GM19328 (cell line): ENCODE results near the gene AJUBA.
"Not testable (repeated sequence)": the region's sequence is repeated elsewhere in the genome, so short reads cannot be mapped to it uniquely, and the experiment has no call there.

ENCODE experiments used
- ATAC-seq: cut with Tn5 transposase; IDR thresholded peaks from one replicate; pipeline ENCODE4 v1.9.1; 2021; ENCODE audit warnings: mild to moderate bottlenecking, moderate library complexity; ENCODE audit not compliant: unreplicated experiment

The AJUBA gene

DNA sequence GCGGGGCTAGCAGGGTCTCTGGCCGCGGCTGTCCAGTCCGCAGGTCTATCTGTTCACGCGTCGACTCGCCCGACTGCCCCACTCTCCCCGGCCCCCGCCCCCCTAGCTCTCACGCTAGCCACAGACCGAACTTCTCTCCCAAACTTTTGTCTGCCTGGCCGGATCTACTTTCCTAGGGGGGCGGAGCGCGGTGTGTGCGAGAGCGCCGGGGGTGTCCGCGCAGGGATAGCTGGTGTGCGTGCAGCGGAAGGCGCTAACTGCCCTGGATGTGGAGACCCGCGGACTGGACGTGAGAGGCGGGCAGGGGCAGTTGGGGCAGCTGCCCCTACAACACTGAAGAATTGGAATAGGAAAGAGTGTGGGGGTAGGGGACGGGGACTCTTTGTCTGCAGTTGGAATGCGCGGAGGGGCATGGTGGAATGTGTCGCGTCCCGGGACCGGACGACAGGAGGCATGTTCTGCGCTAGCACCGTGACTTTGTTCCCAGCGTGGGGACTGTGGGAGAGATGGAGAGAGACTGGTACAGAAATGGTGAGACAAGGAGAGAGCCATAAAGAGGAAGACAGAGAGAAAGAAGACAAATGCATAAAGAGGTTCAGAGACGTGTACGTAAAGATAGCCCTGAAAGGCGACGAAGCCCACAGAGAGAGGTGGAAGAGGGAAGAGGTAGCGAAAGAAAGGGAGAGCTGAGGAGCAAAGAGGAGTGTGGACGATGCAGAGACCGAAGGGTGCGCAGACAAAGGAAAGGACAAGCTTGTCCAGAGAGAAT is at the start of gene AJUBA:
TSS of gene AJUBA (minus strand) at position 75 of the 769 bp plus-strand sequence. CDS start 285 bp downstream, outside the sequence.
- no peak for ATAC-seq

DNA sequence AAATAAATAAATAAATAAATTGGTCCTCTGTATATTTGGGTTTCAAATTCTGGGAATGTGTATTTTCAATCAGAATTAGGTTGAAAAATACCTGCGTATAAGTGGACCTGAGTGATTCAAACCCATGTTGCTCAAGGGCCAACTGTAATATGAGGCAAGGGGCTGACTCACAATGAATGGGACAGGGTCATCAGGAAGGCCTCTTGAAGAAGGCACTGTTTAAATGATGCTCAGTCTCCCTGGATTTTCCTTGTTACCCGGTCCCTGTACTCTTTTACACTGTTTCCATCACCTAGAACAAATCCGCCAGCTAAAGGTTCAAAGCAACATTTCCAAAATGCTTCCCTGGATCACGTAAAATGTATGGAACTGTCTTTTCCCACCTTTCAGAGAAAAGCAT is 48.6 kb upstream of the AJUBA start:
- no peak for ATAC-seq

DNA sequence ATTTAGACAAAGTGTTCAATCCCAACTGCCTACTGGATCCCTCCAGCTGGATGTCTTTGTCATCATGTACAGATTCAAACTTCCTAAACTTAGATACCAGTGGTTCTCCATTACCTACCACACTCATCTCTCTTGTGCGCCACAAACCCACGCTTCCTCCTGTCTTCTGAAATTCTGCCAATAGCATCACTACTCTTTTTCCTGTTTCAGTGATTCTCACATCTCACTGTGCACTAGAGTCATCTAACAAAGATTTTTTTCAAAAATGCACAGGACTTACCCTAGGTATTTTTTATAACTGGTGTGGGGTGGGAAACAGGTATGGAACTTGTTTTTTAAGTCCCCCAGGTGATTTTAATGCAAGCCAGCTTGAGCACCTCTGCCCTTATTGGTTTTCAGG is 46.4 kb upstream of the AJUBA start:
- ATAC-seq = no peak

DNA sequence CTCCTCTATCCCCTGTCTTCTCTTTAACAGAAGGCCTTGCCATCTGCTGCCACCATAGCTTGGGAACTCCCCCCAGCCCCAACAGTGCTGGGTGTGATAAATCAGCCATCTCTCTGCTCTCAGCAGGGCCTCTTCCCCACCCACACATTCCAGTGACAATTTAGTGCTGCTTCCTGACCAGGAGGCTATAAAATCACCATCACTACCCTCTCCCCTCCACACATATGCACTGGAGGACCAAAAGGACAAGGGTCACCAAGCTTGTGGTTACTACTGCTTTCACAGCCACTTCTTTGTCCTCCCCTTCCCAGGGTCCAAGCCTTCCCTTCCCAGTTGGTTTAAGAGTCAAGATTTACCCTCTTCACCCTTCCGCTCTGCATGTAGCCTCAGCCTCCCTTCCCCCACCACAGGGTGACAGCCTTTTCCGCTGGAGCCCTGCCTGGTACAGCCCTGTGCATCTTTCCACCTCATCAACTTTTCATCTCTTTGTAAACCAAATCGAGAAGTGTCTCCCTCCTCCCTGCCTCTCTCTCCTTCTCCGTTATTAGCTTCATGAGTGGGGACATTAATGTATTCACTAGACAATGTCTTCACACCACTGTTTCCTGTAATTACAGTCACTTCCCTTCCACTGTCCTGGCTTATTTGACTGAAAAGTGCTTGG is 42.9 kb upstream of the AJUBA start:
- ATAC-seq = no peak

DNA sequence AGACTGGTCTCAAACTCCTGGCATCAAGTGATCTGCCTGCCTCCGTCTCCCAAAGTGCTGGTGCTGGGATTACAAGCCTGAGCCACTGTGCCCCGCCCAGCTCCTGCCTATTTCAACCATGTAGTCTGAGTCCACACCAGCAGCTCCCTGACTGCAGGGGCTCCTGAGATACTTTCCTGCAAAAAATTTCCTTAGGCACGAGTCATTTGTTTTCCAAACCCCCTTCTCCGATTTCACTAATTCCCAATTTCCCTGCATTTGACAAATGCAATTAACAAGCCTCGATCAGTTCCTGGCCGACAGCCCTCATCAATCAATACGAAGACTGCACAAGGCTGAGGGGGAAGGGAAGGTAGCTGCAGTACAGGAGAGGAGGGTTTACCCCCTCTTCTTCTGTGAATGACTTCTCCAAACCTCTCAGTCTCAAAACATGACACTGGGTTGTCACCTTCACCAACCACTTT is 42.3 kb upstream of the AJUBA start:
- no peak for ATAC-seq

DNA sequence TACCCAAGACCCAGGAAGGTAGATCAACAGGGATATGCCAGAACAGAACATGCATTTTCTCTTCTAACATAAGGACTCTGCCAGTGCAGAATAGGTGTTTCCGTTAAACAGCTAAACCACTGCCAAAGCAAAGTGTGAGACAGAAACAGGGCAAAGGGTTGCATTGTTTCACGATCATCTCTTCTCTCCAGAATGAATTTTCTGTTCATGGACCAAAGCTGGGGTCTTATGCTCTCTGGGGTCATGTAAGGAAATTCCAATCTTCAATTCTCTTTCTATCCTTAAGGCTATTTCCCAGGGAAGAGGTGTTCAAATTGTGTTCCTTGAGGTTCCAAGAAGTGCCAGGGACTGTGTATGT is 41.4 kb upstream of the AJUBA start:
- no peak for ATAC-seq

DNA sequence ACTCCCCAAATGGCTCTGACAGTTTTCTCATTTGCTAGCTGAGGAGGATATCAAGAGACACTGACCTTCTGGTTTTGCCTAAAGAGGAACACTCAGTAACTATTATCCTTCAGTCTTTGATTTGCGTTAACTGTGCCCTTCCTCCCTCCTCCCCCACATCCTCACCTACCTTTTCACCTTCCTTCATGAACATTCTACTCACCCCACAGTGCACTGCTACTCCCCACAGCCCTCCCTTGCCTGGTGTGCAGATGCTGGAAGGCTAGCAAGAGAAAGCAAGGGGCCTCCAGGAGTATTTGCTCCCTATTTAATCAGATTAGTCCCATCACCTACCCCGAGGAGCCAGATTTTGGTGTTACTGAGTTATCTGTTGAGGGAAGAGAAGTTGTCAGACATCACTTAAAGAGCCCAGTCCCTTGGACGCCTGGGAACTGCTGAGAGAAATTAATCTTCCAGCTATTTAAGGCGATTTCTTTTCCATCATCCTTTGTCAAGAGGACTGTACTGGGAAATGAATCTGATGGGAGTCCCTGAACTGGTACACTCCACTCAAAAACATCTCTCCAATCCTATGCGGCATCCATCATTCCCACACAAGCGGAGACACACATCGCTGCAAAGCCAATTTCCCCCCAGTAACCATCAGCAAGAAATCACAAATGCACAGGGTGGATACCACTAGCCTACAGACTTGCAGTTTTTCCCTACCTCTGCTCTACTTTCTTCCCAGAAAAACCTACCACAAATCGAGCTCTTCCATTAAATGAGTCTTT is 40.9 kb upstream of the AJUBA start:
- no peak for ATAC-seq

DNA sequence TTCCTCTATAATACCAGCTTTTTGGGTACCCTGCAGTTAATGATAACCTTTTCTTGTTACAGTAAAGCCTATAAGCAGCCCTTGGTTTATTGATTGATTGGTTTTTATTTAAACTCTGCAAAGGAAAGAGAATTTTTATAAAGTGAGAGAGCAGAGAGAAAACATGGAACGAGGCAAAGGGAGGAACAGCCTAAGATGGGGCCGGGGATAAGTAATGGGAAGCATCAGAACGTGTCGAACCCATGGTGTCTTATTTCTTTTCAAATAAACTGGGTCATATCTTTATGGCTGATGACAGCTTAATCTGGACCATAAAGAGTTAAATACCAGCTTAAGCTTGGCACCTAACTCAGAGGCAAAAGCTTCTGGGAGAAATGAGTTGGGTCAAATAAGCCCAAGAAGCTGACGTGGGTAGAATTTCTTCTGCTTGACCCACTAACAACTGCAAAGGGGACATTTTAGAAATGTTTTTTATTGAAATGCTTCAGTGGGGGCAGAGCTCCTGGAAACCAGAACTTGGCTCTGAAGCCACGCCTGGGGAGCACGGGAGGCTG is 39.6 kb upstream of the AJUBA start:
- ATAC-seq = no peak

DNA sequence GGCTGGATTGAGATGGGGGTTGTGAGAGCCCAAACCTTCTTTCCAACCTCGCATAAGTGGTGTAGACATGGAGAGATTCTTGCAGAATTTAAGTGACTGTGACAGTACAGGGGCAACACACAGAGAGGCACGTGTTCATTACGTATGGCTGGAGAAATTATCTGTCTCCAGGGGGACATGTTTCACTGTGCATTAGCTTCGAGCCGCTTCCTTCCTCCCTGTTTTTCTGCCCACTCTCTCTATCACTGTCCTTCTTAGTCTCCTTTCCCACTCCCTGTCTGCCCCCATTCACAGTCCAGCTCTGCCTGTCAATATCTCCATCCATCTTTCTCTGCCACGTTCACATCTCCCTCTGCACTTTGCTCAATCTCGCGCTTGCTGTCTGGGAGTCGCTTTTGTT is 39.1 kb upstream of the AJUBA start:
- ATAC-seq = no peak

DNA sequence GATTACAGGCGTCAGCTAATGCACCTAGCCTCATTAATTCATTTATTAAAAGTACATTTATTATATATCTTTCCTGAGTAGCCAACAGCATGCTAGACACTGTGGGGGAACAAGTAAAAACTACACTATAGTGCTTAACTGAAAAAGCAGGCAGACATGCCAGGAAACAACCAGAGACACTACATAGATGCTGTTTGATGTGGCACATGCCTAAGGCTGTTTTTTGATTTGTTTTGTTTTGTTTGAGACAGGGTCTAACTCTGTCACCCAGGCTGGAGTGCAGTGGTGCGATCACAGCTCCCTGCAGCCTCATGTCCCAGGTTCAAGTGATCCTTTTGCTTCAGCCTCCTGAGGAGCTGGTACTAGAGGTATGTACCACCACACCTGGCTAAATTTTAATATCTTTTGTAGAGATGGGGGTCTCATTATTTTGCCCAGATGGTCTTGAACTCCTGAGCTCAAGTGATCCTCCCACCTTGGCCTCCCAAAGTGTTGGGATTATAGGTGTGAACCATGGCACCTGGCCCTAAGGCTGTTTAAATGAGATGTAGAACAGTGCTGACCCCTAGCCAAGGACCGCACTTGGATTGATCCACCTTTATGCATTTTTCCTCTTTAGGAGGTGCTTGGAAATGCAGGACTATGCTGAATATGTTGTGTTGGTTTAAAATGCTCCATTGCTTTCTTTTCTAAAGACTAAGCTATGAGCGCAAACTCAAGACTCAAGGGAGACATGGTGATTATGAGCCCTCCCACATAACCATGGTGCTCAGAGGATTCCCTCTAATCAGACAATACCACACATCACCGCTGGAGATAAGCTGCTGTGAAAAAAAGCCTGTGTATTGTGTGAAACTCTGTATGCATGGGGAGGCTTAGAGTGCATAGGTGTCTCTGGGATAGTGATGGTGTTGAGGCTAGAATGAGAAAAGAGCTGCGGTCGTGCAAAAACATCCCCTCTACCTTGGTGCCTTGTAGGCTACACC is 38.1 kb upstream of the AJUBA start:
- ATAC-seq = no peak

DNA sequence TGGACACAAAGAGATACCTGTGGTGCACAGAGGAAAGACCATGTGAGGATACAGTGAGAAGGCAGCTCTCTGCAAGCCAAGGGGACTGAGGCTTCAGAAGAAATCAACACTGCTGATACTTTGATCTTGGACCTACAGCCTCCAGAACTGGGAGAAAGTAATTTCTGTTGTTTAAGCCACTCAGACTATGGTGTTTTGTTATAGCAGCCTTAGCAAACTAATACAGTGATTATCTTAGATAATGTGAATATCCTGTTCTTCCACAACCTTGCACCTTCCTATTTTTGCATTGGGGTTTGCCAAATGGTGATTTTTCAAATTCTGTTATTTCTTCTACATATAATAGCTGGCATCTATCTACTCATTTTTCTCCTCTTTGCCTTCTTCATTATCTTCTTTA is 35.8 kb upstream of the AJUBA start:
- ATAC-seq = no peak

DNA sequence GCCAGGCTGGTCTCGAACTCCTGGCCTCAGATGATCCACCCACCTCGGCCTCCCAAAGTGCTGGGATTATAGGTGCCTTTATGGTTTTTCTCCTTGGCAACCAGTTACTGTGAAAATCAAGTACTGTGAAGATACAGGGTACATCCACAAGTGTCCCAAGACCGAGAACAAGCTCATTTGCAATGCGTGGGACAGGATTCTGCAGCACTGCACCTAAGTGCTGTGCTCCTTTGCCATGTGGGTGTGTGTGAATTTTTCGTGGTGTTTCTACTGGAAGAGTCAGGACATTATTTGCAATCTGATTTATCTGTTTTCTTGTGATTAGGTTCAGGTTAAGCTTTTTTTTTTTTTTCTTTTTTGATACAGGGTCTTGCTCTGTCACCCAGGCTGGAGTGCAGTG is 34.7 kb upstream of the AJUBA start:
- no peak for ATAC-seq

DNA sequence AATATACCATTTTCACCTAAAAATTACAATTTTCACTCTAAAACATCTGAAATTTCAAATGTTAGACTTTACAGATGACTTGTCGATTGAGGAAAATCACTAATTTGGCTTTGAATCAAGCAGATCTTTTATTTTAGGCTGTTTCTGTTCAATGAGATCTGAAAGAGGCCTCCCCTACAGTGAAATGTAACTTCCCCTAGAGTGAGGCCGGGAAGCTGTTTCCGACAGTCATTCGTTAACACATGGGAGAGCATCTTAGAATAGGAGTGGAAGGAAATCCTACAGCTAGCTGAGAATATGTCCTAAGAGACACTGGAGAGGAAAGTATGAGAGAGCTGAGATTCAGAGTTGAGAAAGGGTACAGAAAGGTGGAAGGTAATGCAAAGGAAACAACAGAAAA is 33.3 kb upstream of the AJUBA start:
- ATAC-seq = no peak

DNA sequence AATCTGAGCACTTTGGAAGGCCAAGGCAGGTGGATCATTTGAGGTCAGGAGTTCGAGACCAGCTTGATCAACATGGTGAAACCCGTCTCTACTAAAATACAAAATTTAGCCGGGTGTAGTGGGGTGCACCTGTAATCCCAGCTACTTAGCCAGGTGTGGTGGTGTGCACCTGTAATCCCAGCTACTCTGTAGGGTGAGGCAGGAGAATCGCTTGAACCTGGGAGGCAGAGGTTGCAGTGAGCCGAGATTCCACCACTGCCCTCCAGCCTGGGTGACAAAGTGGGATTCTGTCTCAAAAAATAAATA is 31.4 kb upstream of the AJUBA start:
- ATAC-seq = not testable (repeated sequence)

DNA sequence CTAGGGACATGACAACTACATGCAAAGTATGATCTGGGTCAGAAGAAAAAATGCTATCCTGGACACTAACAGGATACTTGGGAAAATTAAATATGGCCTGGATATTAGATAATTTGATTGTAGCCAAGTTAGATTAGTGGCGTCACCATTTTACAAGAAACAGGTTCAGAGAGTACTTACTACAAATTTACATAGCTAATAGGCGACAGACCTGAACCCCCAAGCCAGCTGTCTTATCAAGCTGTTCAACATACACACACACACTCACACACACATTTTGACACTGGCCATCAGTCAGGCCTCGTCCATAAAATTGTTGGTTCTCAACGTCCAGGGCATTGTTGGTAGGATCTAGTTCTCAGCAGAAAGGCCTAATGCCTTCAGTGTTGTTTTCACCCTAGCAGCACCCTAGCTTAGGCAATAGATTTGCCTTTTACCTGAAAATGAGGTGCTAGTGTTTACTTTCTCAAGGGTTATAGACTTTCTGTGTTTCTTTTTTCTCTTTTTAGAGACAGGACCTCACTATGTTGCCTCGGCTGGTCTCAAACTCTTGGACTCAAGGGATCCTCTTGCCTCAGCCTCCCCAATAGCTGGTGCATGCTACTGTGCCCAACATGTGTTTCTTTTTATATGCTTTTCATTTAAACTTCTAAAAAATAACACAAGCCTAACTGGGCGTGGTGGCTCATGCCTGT is 30.9 kb upstream of the AJUBA start:
- ATAC-seq = no peak

DNA sequence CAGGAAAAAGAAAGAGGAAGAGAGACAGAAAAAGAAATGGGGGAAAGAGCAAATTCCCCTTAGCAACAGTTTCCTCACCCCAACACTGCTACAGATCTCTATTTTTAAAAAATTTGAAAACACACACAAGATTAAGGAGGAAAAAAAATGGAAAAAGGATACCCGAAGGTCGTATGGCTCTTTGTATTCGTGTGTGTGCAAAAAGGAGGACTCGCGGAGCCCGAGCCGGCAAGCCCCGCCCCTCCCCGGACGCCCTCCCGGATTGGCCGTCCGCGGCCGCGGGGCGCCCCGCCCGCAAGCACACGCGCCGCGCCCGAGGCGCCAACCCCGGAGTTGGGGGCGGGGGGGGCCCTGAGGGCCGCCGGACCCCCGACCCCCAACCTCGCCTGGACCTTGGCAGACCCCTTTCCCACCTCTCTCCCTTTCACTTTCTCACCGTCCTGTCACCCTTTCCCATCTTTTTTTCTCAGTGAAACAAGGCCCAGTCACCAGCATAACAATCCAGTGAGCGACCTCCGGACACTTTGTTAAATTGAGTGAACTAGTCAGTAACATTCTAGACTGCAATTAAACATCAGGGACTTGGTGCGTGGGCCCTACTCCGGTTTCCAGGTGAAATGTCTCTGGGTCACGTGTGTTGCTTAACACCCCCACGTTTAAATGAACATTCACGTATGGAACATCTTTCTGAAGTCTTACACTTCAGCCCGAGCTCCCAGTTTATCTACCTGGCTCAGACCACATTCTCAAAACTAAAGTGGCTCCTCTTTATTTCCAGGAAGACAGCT is 27.8 kb upstream of the AJUBA start, which contains the start of gene C14orf93:
TSS of gene C14orf93 (minus strand) at position 205 of the 788 bp plus-strand sequence. CDS start 11,120 bp downstream, outside the sequence.
- ATAC-seq = no peak

DNA sequence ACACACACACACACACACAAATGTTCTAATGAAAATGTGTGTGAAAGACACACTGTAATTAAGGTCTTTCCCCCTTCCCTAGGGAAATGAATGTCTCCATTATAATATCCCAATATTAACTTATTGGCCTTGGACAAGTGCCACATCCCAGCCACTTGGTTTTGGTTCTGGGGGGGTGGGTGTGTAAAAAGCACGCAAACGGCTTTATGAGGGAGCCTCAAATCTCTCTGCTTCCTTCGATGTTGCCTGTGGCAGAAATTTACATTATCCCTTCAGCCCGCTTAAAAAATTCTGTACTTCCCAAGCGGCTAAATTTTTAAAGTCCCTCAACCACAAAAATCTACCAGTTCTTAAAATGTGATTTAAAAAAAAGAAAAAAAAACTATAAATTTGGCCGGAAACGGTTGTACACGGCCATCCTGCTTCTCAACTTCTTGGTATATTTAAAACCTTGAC is 27.2 kb upstream of the AJUBA start:
- ATAC-seq = no peak

DNA sequence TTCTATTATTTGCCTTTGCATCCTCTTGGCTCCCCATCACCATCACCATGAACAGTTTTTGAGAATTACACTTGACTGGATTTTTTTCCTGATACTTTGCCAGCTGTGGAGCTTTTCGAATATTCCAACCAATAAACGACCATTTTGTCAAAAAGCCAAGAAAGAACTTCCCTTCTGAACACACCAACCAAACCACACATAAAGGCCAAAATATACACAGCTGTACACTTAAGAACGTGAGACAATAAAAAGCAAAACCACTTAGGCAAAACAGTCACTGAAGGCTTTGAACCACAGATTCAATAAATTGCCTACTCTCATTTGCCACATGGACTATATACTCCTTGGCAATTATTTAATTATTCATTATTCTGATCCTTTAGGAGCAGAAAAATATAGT is 26.5 kb upstream of the AJUBA start:
- no peak for ATAC-seq
